ACC112 (cell line): ENCODE data around the gene PTPRG.

Source experiments
- H2AFZ ChIP-seq: fragments of 200-600 bp; sonication (generic); one replicate; pipeline ENCODE4 v1.6.0; 2017; ENCODE audit warnings: antibody characterized with exemption, low read length; ENCODE audit not compliant: unreplicated experiment
- H3K27ac ChIP-seq: fragments of 200-600 bp; sonication (generic); 2 replicates; pipeline ENCODE4 v1.5.1; 2014; ENCODE audit warnings: low read depth, mild to moderate bottlenecking, antibody characterized with exemption, low read length, moderate library complexity
- H3K27me3 ChIP-seq: fragments of 200-600 bp; sonication (generic); 2 replicates; pipeline ENCODE4 v1.6.1; 2014; ENCODE audit warnings: mild to moderate bottlenecking, antibody characterized with exemption, low read length, moderate library complexity, mixed read lengths; ENCODE audit not compliant: insufficient read depth
- H3K36me3 ChIP-seq: fragments of 200-600 bp; sonication (generic); 2 replicates; pipeline ENCODE4 v1.6.1; 2016; ENCODE audit warnings: mild to moderate bottlenecking, antibody characterized with exemption, low read length, moderate library complexity, mixed read lengths; ENCODE audit not compliant: insufficient read depth
- H3K4me1 ChIP-seq: fragments of 200-600 bp; sonication (generic); one replicate; pipeline ENCODE4 v1.6.1; 2016; ENCODE audit warnings: low read length, mixed read lengths; ENCODE audit not compliant: insufficient read depth, unreplicated experiment, control insufficient read depth
- H3K4me3 ChIP-seq: fragments of 200-600 bp; sonication (generic); 2 replicates; pipeline ENCODE4 v1.5.1; 2014; ENCODE audit warnings: mild to moderate bottlenecking, low read depth, low read length
- H3K79me2 ChIP-seq: fragments of 200-600 bp; sonication (generic); one replicate; pipeline ENCODE4 v1.6.0; 2016; ENCODE audit warnings: low read length; ENCODE audit not compliant: control insufficient read depth, unreplicated experiment, insufficient read depth

The PTPRG gene

GRCh38 chr3:61777483-61777882 lies 216.1 kb downstream of the PTPRG start:
- H3K36me3 ChIP-seq, result no peaks in the 10 kb centered on the region
- H3K27ac ChIP-seq, result no peak overlapping the region
- no peaks in the 10 kb centered on the region for H3K27me3 ChIP-seq
- no peak overlapping the region for H3K4me3 ChIP-seq
- H3K79me2 ChIP-seq, result no peaks in the 10 kb centered on the region
- peaks cover 3% of the 10 kb centered on the region for H3K4me1 ChIP-seq
- no peak overlapping the region for H2AFZ ChIP-seq

DNA sequence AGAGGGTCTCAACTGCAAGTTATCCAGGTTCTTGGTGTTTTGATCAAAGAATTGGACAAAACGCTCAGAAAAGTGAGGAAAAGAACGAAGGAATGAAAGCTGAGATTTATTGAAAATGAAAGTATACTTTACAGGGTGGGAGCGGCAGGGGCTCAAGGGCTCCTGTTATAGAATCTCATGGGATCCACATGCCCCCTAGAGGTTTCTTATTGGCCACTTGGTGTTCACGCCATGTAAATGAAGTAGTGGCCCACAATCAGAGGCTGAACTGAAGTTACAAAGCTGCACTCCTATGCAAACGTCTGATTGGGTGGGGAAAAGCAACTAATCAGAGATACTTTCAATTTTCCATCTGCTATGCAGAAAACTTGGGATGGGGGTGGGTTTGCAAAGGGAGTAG lies 216.7 kb downstream of the PTPRG start:
- H3K4me3 ChIP-seq, result no peak overlapping the region
- no peaks in the 10 kb centered on the region for H3K79me2 ChIP-seq
- H2AFZ ChIP-seq, result no peak overlapping the region
- H3K36me3 ChIP-seq, result no peaks in the 10 kb centered on the region
- no peak overlapping the region for H3K27ac ChIP-seq
- H3K4me1 ChIP-seq, result no peaks in the 10 kb centered on the region
- no peaks in the 10 kb centered on the region for H3K27me3 ChIP-seq

DNA sequence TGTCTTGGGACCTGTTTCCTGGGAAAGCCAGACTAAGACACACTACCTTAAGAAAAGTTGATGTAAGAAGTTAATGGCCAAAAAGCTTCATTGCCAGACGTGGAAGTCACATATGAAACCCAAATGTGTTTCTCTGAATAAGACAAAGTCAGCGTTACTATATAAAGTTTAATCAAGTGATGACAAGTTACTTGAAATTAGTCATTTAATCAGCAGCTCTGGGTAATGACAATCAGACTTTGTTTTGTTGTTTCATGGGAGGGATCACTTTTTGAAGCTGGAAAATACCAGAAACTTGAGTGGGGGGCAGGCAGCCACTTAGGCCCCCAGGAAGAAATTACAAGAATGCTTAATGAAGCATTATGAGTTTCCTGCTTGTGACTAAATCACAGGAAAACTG lies 218.6 kb downstream of the PTPRG start:
- Histone ChIP-seq H3K36me3 (no peaks in the 10 kb centered on the region), H3K4me3 (no peak overlapping the region), H3K79me2 (no peaks in the 10 kb centered on the region), H3K27ac (no peak overlapping the region), H2AFZ (no peak overlapping the region), H3K4me1 (peaks cover 12% of the 10 kb centered on the region), H3K27me3 (no peaks in the 10 kb centered on the region)

DNA sequence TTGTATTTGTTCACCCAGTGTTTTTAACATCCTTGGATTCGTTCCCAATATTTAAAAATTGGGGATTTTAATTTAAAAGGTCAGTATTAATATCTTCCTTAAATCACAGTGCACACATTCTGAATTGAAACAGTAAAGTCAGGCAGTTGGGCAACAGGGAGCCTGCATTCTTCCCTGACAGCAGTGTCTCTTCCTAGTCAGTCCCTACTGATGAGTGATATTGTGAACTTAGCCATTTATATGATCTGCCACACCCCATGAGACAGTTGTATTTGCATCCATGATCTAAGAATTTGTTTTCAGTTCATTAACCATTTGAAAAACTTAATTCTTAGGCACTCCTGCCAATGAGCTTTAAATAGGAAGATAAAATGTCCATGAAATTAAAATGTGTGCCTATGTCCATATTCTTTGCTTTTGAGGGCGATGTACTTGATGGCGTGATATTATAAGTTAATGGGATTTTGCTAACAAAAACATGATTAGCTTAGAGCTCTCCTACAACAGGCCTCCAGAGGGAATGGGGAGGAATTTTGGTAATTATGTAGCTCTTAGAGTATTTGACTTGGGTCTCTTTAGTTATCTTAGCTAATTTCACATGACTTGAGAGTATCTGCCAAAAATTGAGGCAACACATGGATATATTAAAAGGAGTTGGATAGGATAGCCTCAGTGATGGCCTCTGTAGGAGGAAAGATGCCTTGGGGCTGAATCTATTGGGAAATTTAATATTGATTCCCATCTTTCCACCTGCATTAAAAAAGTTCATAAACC lies 219.3 kb downstream of the PTPRG start:
- Histone ChIP-seq H3K79me2 (no peaks in the 10 kb centered on the region), H3K36me3 (no peaks in the 10 kb centered on the region), H3K27ac (no peak overlapping the region), H2AFZ (no peak overlapping the region), H3K27me3 (no peaks in the 10 kb centered on the region), H3K4me1 (peaks cover 12% of the 10 kb centered on the region), H3K4me3 (no peak overlapping the region)

GRCh38 chr3:61783993-61784718 lies 222.8 kb downstream of the PTPRG start:
- Histone ChIP-seq H3K4me3 (no peak overlapping the region), H3K36me3 (no peaks in the 10 kb centered on the region), H3K27ac (no peak overlapping the region), H3K4me1 (peaks cover 12% of the 10 kb centered on the region), H2AFZ (no peak overlapping the region), H3K27me3 (no peaks in the 10 kb centered on the region), H3K79me2 (no peaks in the 10 kb centered on the region)

- H3K79me2 ChIP-seq, result no peaks in the 10 kb centered on the region
- peaks cover 8% of the 10 kb centered on the region for H3K4me1 ChIP-seq
- H3K27me3 ChIP-seq, result no peaks in the 10 kb centered on the region
- H3K27ac ChIP-seq, result no peak overlapping the region
- H3K4me3 ChIP-seq, result no peak overlapping the region
- no peak overlapping the region for H2AFZ ChIP-seq
- H3K36me3 ChIP-seq, result no peaks in the 10 kb centered on the region
Observed at GRCh38 chr3:61788623-61789507, 227.5 kb downstream of the PTPRG start.

DNA sequence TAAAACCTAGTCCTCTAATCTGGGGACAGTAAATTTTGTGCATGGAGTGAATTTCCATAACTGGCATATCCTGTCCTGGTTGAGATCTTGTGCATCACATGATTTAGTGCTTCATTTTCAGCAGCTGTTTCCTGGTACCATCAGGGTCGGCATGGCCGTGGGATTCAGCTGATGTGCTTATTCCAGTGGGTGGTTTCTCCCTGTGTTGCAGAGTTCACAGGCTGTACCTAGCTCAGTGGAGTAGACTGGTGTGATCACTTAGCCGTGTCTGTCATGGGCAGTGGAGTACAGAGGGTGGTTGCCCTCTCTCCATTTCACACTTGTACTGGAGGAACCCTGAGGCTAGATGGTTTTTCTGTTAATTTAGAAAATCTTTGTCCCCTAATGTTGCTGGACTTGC lies 228.5 kb downstream of the PTPRG start:
- no peaks in the 10 kb centered on the region for H3K79me2 ChIP-seq
- H3K27ac ChIP-seq, result no peak overlapping the region
- H3K4me3 ChIP-seq, result no peak overlapping the region
- no peaks in the 10 kb centered on the region for H3K4me1 ChIP-seq
- no peak overlapping the region for H2AFZ ChIP-seq
- no peaks in the 10 kb centered on the region for H3K27me3 ChIP-seq
- H3K36me3 ChIP-seq, result no peaks in the 10 kb centered on the region

DNA sequence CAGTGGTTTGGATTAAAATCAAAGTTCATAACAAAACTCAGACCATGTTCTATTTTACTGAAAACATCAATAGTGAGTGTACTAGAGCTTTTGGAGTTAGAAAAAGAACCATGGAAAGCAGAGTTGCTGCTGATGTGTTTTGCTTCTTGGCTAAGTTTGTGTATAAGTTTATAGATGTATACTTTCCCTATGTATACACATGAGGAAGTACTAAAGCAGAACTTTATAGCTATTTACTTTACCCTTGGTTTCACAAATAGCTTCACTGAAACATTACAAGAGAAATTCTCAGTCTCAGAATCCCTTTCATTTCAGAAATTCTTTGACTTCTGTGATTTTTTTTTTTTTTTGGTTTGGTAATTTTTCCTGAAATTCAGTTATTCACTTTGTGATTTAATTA lies 229.0 kb downstream of the PTPRG start:
- H3K79me2 ChIP-seq, result no peaks in the 10 kb centered on the region
- no peak overlapping the region for H3K4me3 ChIP-seq
- no peaks in the 10 kb centered on the region for H3K27me3 ChIP-seq
- H3K4me1 ChIP-seq, result no peaks in the 10 kb centered on the region
- no peak overlapping the region for H3K27ac ChIP-seq
- no peaks in the 10 kb centered on the region for H3K36me3 ChIP-seq
- no peak overlapping the region for H2AFZ ChIP-seq

DNA sequence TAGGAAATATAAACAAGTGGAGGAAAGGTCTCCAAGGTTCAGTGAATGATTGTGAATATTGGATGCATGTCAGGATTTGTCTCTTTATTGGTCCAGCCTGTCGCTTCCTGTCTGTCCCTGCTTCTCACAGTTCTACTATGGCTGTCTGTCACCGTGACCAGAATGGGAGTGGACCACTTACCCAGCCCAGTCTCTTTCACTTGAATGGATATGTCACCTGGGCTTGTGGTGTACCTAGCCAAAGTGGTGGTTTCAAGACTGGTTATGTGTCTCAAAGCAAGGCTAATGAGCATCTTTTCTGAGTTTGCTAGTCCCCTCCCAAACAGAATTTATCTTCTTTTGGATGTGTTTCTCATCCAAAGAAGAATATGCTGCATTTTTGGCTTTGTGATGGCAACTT lies 231.7 kb downstream of the PTPRG start:
- H3K27me3 ChIP-seq, result no peaks in the 10 kb centered on the region
- no peaks in the 10 kb centered on the region for H3K79me2 ChIP-seq
- H3K36me3 ChIP-seq, result no peaks in the 10 kb centered on the region
- H2AFZ ChIP-seq, result no peak overlapping the region
- H3K27ac ChIP-seq, result no peak overlapping the region
- no peaks in the 10 kb centered on the region for H3K4me1 ChIP-seq
- no peak overlapping the region for H3K4me3 ChIP-seq

DNA sequence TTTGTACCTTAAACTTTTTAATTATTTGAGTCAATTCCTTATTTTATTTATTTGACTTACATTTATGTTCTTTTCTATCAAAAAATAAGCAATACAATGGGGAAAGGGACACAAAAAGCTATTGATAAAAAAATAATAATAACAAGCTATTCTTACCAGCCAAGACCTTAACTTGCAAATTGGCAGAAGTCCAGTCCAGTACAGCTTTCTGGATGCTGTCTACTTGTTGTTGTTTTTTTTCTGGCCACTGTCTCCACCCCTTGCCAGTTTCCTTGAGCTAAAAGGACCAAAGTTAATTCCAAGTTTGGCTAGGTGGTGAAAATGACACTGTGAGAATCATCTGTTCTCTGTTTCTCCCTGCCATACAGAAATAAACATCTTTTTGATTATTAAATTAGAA lies 232.2 kb downstream of the PTPRG start:
- no peaks in the 10 kb centered on the region for H3K4me1 ChIP-seq
- H3K36me3 ChIP-seq, result no peaks in the 10 kb centered on the region
- H3K27me3 ChIP-seq, result no peaks in the 10 kb centered on the region
- H3K4me3 ChIP-seq, result no peak overlapping the region
- H3K27ac ChIP-seq, result no peak overlapping the region
- H2AFZ ChIP-seq, result no peak overlapping the region
- H3K79me2 ChIP-seq, result no peaks in the 10 kb centered on the region
